ENCODE measurements around the gene FAIM.

GRCh38 chr3:138609898-138610266 lies 1.3 kb downstream of the FAIM start:
- TF ChIP-seq CTCF (IDR thresholded peaks at IDR 0.05) (no peak), POLR2A (IDR thresholded peaks at IDR 0.05) (no peak)
